Loucy (cell line): Measurements from ENCODE around the gene JAZF1.

Experiments
- H2AFZ ChIP-seq: fragments of 200-600 bp; sonication (generic); 2 replicates; pipeline ENCODE4 v1.6.0; 2016; ENCODE audit warnings: antibody characterized with exemption, mild to moderate bottlenecking, low read length, moderate library complexity
- H3F3A ChIP-seq: fragments of 200-600 bp; 2 replicates; pipeline ENCODE4 v1.6.0; 2016; ENCODE audit warnings: antibody characterized with exemption, low read depth, mild to moderate bottlenecking
- H3K27me3 ChIP-seq: fragments of 200-600 bp; sonication (generic); 2 replicates; pipeline ENCODE4 v1.6.1; 2014; ENCODE audit warnings: low read length, mild to moderate bottlenecking; ENCODE audit not compliant: insufficient read depth, poor library complexity, severe bottlenecking
- H3K36me3 ChIP-seq: fragments of 200-600 bp; sonication (generic); 2 replicates; pipeline ENCODE4 v1.6.1; 2016; ENCODE audit warnings: low read length; ENCODE audit not compliant: insufficient read depth
- H3K4me1 ChIP-seq: fragments of 200-600 bp; sonication (generic); 2 replicates; pipeline ENCODE4 v1.5.1; 2014; ENCODE audit warnings: low read length, mild to moderate bottlenecking; ENCODE audit not compliant: insufficient read depth, poor library complexity, severe bottlenecking
- H3K4me2 ChIP-seq: fragments of 200-600 bp; sonication (generic); 2 replicates; pipeline ENCODE4 v1.6.0; 2014; ENCODE audit warnings: antibody characterized with exemption, low read length, low read depth, mild to moderate bottlenecking; ENCODE audit not compliant: poor library complexity, severe bottlenecking
- H3K4me3 ChIP-seq: fragments of 200-600 bp; sonication (generic); 2 replicates; pipeline ENCODE4 v1.5.1; 2014; ENCODE audit warnings: low read length, mild to moderate bottlenecking, mixed read lengths; ENCODE audit not compliant: poor library complexity, severe bottlenecking
- H3K79me2 ChIP-seq: fragments of 200-600 bp; sonication (generic); 2 replicates; pipeline ENCODE4 v1.6.1; 2014; ENCODE audit warnings: low read length; ENCODE audit not compliant: insufficient read depth
- H3K9ac ChIP-seq: fragments of 200-600 bp; sonication (generic); 2 replicates; pipeline ENCODE4 v1.6.0; 2014; ENCODE audit warnings: mild to moderate bottlenecking, low read depth, low read length, moderate library complexity; ENCODE audit not compliant: poor library complexity, severe bottlenecking
- H3K9me2 ChIP-seq: fragments of 200-600 bp; sonication (generic); replicated peaks from 2 replicates; pipeline ENCODE4 v1.6.1; 2016; ENCODE audit warnings: low read depth, low read length, mixed read lengths
- H3K9me3 ChIP-seq: fragments of 200-600 bp; sonication (generic); 2 replicates; pipeline ENCODE4 v1.6.1; 2014; ENCODE audit warnings: mild to moderate bottlenecking, antibody characterized with exemption, low read length, low read depth; ENCODE audit not compliant: insufficient read depth
- H4K20me1 ChIP-seq: fragments of 200-600 bp; sonication (generic); 2 replicates; pipeline ENCODE4 v1.6.0; 2014; ENCODE audit warnings: antibody characterized with exemption, low read length, mild to moderate bottlenecking; ENCODE audit not compliant: insufficient read depth, poor library complexity, severe bottlenecking
- EZH2phosphoT487 ChIP-seq: fragments of 200-600 bp; IDR thresholded peaks from 2 replicates; pipeline ENCODE4 v1.6.1; 2018; ENCODE audit warnings: antibody characterized with exemption, mild to moderate bottlenecking, moderate library complexity, borderline replicate concordance
- TF ChIP-seq, protein P1 (sequence below): fragments of 200-600 bp; sonication (generic); conservative IDR thresholded peaks from 2 replicates; pipeline ENCODE4 v1.5.1; 2014; ENCODE audit warnings: mild to moderate bottlenecking, antibody characterized with exemption, low read length

The JAZF1 gene

DNA sequence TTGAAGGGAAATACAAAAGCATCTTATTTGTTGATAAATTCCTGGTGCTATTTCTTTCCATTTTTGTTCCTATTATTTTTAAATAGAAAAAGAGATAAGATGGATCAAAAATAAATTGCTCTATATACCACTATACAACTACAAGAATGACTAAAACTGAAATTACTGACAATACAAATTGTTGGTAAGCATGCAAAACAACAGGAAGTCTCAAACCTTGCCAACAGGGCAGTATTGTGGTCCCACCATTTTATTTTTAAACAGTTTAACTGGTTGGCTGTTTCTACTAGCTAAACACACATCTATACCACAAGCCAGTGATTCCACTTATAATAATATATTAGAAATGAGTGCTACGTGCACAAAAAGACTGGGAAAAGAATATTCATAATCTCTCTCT lies 213.0 kb downstream of the JAZF1 start:
- no peak overlapping the region for H3K4me3 ChIP-seq
- H3K9me2 ChIP-seq = no peaks in the 10 kb centered on the region
- TF ChIP-seq, protein P1, sequence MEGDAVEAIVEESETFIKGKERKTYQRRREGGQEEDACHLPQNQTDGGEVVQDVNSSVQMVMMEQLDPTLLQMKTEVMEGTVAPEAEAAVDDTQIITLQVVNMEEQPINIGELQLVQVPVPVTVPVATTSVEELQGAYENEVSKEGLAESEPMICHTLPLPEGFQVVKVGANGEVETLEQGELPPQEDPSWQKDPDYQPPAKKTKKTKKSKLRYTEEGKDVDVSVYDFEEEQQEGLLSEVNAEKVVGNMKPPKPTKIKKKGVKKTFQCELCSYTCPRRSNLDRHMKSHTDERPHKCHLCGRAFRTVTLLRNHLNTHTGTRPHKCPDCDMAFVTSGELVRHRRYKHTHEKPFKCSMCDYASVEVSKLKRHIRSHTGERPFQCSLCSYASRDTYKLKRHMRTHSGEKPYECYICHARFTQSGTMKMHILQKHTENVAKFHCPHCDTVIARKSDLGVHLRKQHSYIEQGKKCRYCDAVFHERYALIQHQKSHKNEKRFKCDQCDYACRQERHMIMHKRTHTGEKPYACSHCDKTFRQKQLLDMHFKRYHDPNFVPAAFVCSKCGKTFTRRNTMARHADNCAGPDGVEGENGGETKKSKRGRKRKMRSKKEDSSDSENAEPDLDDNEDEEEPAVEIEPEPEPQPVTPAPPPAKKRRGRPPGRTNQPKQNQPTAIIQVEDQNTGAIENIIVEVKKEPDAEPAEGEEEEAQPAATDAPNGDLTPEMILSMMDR = no peak
- TF ChIP-seq EZH2phosphoT487 = no peak
- no peak overlapping the region for H2AFZ ChIP-seq
- H3K27me3 ChIP-seq = no peaks in the 10 kb centered on the region
- peaks cover 36% of the 10 kb centered on the region for H3K4me1 ChIP-seq
- no peaks in the 10 kb centered on the region for H3K36me3 ChIP-seq
- H4K20me1 ChIP-seq = no peaks in the 10 kb centered on the region
- H3F3A ChIP-seq = no peaks in the 10 kb centered on the region
- H3K9ac ChIP-seq = no peak overlapping the region
- H3K4me2 ChIP-seq = no peak overlapping the region
- H3K9me3 ChIP-seq = no peaks in the 10 kb centered on the region
- H3K79me2 ChIP-seq = 0 out of 2 replicates have a peak, but pooled peaks cover 2% of the 10 kb centered on the region

DNA sequence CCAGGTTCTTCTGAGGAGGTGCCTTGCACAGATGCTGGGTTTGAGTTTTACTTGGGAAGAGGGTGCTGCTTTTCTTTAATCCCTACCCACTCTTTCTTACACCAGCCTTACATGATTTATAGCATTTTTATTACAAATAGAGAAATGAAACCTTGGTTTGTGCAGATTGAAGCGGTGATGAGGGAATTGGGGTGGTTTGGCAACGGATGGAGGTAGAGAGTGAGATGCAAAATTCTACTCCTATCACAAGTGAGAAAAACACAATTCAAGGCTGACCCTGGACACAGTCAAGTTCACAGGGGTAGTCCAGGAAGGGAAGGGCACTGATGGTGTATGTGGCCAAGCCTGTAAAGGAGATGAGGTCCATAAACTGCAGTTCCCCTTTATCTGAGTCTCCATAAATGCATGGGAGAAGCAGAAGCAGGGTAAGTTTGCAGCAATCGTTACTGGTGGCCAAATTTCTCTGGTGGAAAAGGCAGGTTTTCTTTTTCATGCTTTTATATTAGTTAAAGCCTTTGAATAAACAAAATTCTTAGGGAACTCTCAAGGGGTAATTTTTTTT lies 214.3 kb downstream of the JAZF1 start:
- Histone ChIP-seq H3F3A (no peaks in the 10 kb centered on the region), H3K4me3 (no peak overlapping the region), H3K27me3 (no peaks in the 10 kb centered on the region), H3K4me2 (no peak overlapping the region), H4K20me1 (no peaks in the 10 kb centered on the region), H3K4me1 (peaks cover 23% of the 10 kb centered on the region), H3K9me2 (no peaks in the 10 kb centered on the region), H3K9me3 (no peaks in the 10 kb centered on the region), H3K79me2 (0 out of 2 replicates have a peak, but pooled peaks cover 2% of the 10 kb centered on the region), H3K9ac (no peak overlapping the region), H3K36me3 (no peaks in the 10 kb centered on the region), H2AFZ (no peak overlapping the region)
- no peak for TF ChIP-seq EZH2phosphoT487
- TF ChIP-seq, protein P1 = no peak

GRCh38 chr7:27965650-27966049 lies 214.9 kb downstream of the JAZF1 start:
- H3K4me2 ChIP-seq = no peak overlapping the region
- no peaks in the 10 kb centered on the region for H3K9me3 ChIP-seq
- TF ChIP-seq, protein P1 = no peak
- no peak for TF ChIP-seq EZH2phosphoT487
- H3K4me1 ChIP-seq = peaks cover 19% of the 10 kb centered on the region
- no peaks in the 10 kb centered on the region for H3K27me3 ChIP-seq
- H3K4me3 ChIP-seq = no peak overlapping the region
- H4K20me1 ChIP-seq = no peaks in the 10 kb centered on the region
- no peak overlapping the region for H3K9ac ChIP-seq
- no peaks in the 10 kb centered on the region for H3K9me2 ChIP-seq
- H3K36me3 ChIP-seq = no peaks in the 10 kb centered on the region
- no peak overlapping the region for H2AFZ ChIP-seq
- 0 out of 2 replicates have a peak, but pooled peaks cover 2% of the 10 kb centered on the region for H3K79me2 ChIP-seq
- H3F3A ChIP-seq = no peaks in the 10 kb centered on the region
